H1 (cell line): ENCODE measurements around the gene SCAI. TPM values are rescaled to one million over a fixed set of nuclear protein-coding genes. Genes with fewer than 3 reads are reported as not detected.

Source experiments
- CTCF ChIA-PET: fragments of 300-600 bp; sonication (Branson Sonifier 250); formaldehyde crosslinking; loops from one replicate; lab custom pipeline; 2021; ENCODE audit not compliant: partially characterized antibody; lab: Charles Lee
- POLR2A ChIA-PET: fragments of 300-600 bp; sonication (Branson Sonifier 250); formaldehyde crosslinking; loops from one replicate; lab custom pipeline; 2021; ENCODE audit warnings: inconsistent platforms; ENCODE audit not compliant: partially characterized antibody; lab: Charles Lee
- DNase-seq, 2 experiments: peaks; one replicate each; pipeline versions ENCODE4 v3.0.0 to v3.0.0-alpha.2; 2010 to 2022; ENCODE audit warnings: low spot score in 2 of 2, low read depth in 1 of 2, mixed read lengths in 1 of 2
- FAIRE-seq: peaks from 2 replicates; lab custom pipeline; 2011; peaks lifted over from hg19 to GRCh38; lab: Jason Lieb, UNC
- H2AFZ ChIP-seq: 2 replicates; pipeline ENCODE4 v1.8.1; 2012; ENCODE audit warnings: low read length, inconsistent platforms
- H2AK5ac ChIP-seq: 2 replicates; pipeline ENCODE4 v1.6.1; 2013; ENCODE audit warnings: low read depth, low read length
- H2BK120ac ChIP-seq: replicated peaks from 2 replicates; pipeline ENCODE3; 2013; ENCODE audit warnings: low read depth, low read length, inconsistent platforms
- H2BK12ac ChIP-seq: 2 replicates; pipeline ENCODE4 v1.6.1; 2013; ENCODE audit warnings: low read depth, low read length
- H2BK15ac ChIP-seq: 2 replicates; pipeline ENCODE4 v1.6.1; 2013; ENCODE audit warnings: low read length
- H2BK20ac ChIP-seq: 2 replicates; pipeline ENCODE4 v1.6.1; 2013; ENCODE audit warnings: low read length
- H2BK5ac ChIP-seq: 2 replicates; pipeline ENCODE4 v1.6.1; 2013; ENCODE audit warnings: low read depth, low read length
- H3K14ac ChIP-seq: 2 replicates; pipeline ENCODE4 v1.6.1; 2013; ENCODE audit warnings: inconsistent platforms; ENCODE audit not compliant: insufficient read length
- H3K18ac ChIP-seq: 2 replicates; pipeline ENCODE4 v1.6.1; 2013; ENCODE audit warnings: low read length; ENCODE audit errors: extremely low read depth
- H3K23ac ChIP-seq: 2 replicates; pipeline ENCODE4 v1.6.1; 2013; ENCODE audit warnings: inconsistent platforms; ENCODE audit not compliant: insufficient read length
- H3K23me2 ChIP-seq: 2 replicates; pipeline ENCODE4 v1.6.1; 2013; ENCODE audit warnings: low read depth, low read length
- H3K27ac ChIP-seq: 2 replicates; pipeline ENCODE4 v1.6.1; 2011; ENCODE audit warnings: low read depth, low read length, inconsistent platforms
- H3K27me3 ChIP-seq, 4 experiments: replicated peaks in 1 of 4; 1 replicate in 1 of 4; 2 replicates in 3 of 4; pipeline versions ENCODE4 v1.6.1 to v1.8.1; 2011 to 2013; ENCODE audit warnings: low read length in 3 of 4, mild to moderate bottlenecking in 3 of 4, inconsistent platforms in 2 of 4, mixed read lengths in 2 of 4, moderate library complexity in 1 of 4; ENCODE audit not compliant: control insufficient read depth in 3 of 4, insufficient read depth in 3 of 4; ENCODE audit errors: extremely low read depth in 1 of 4
- H3K36me3 ChIP-seq, 4 experiments: 2 replicates each; pipeline versions ENCODE4 v1.6.1 to v1.8.1; 2011 to 2013; ENCODE audit warnings: mild to moderate bottlenecking in 4 of 4, low read length in 3 of 4, moderate library complexity in 2 of 4, control low read depth in 1 of 4, inconsistent platforms in 1 of 4; ENCODE audit not compliant: insufficient read depth in 4 of 4, control insufficient read depth in 2 of 4
- H3K4ac ChIP-seq: replicated peaks from 2 replicates; pipeline ENCODE3; 2013; ENCODE audit warnings: low read length, low read depth, mixed read lengths, inconsistent platforms; ENCODE audit not compliant: insufficient read length
- H3K4me1 ChIP-seq, 4 experiments: replicated peaks in 1 of 4; 1 replicate in 1 of 4; 2 replicates in 3 of 4; pipeline versions ENCODE4 v1.6.1 to v1.8.1; 2011 to 2013; ENCODE audit warnings: low read length in 3 of 4, inconsistent platforms in 2 of 4, mixed read lengths in 1 of 4; ENCODE audit not compliant: insufficient read depth in 4 of 4, control insufficient read depth in 3 of 4
- H3K4me2 ChIP-seq, 2 experiments: 2 replicates each; pipeline versions ENCODE4 v1.6.1 to v1.8.1; 2011 to 2013; ENCODE audit warnings: low read depth in 2 of 2, low read length in 2 of 2, control low read depth in 1 of 2, inconsistent platforms in 1 of 2, mild to moderate bottlenecking in 1 of 2; ENCODE audit not compliant: insufficient read depth in 1 of 2
- H3K4me3 ChIP-seq, 4 experiments: fragments of 200-600, 300-600 bp in 1 of 4; sonication (generic), shearing (Covaris generic), sonication (Bioruptor Twin) in 1 of 4; 2 replicates each; pipeline versions ENCODE4 v1.5.1 to v1.8.1; 2011 to 2016; ENCODE audit warnings: low read length in 4 of 4, low read depth in 3 of 4, control low read depth in 2 of 4, inconsistent platforms in 2 of 4, mild to moderate bottlenecking in 2 of 4, mixed read lengths in 1 of 4, moderate library complexity in 1 of 4; ENCODE audit not compliant: insufficient read depth in 2 of 4; ENCODE audit errors: extremely low read depth in 1 of 4
- H3K56ac ChIP-seq: replicated peaks from 2 replicates; pipeline ENCODE3; 2013; ENCODE audit warnings: low read depth, mild to moderate bottlenecking, mixed read lengths, low read length, inconsistent platforms; ENCODE audit not compliant: insufficient read length
- H3K79me1 ChIP-seq: 2 replicates; pipeline ENCODE4 v1.6.1; 2013; ENCODE audit warnings: low read depth, low read length, control low read depth
- H3K79me2 ChIP-seq, 2 experiments: 2 replicates each; pipeline versions ENCODE4 v1.6.1 to v1.8.1; 2012 to 2013; ENCODE audit warnings: low read length in 2 of 2, mild to moderate bottlenecking in 2 of 2, inconsistent platforms in 1 of 2; ENCODE audit not compliant: insufficient read depth in 2 of 2, control insufficient read depth in 1 of 2
- H3K9ac ChIP-seq, 4 experiments: replicated peaks in 1 of 4; 1 replicate in 1 of 4; 2 replicates in 3 of 4; pipeline versions ENCODE4 v1.6.1 to v1.8.1; 2011 to 2013; ENCODE audit warnings: low read depth in 3 of 4, low read length in 3 of 4, control low read depth in 2 of 4, mild to moderate bottlenecking in 2 of 4, moderate library complexity in 2 of 4, inconsistent platforms in 1 of 4; ENCODE audit errors: extremely low read depth in 1 of 4
- H3K9me3 ChIP-seq, 2 experiments: 2 replicates each; pipeline versions ENCODE4 v1.6.1 to v1.8.1; 2012 to 2013; ENCODE audit warnings: mild to moderate bottlenecking in 2 of 2, moderate library complexity in 2 of 2, control low read depth in 1 of 2, inconsistent platforms in 1 of 2, low read depth in 1 of 2, low read length in 1 of 2, mixed read lengths in 1 of 2; ENCODE audit not compliant: insufficient read depth in 2 of 2
- H4K20me1 ChIP-seq, 2 experiments: replicated peaks in 1 of 2; 2 replicates each; pipeline versions ENCODE3 to v1.8.1; 2011 to 2013; ENCODE audit warnings: inconsistent platforms in 2 of 2, low read length in 2 of 2, mild to moderate bottlenecking in 1 of 2; ENCODE audit not compliant: insufficient read depth in 2 of 2, control insufficient read depth in 1 of 2
- H4K5ac ChIP-seq: 2 replicates; pipeline ENCODE4 v1.6.1; 2013; ENCODE audit warnings: low read length, low read depth, mixed read lengths, inconsistent platforms; ENCODE audit not compliant: insufficient read length
- H4K8ac ChIP-seq: 2 replicates; pipeline ENCODE4 v1.8.0; 2013; ENCODE audit warnings: mild to moderate bottlenecking, moderate library complexity, low read length, inconsistent platforms; ENCODE audit not compliant: insufficient read depth; ENCODE audit errors: extremely low read depth
- H4K91ac ChIP-seq: replicated peaks from 2 replicates; pipeline ENCODE3; 2013; ENCODE audit warnings: low read length, mixed read lengths, inconsistent platforms; ENCODE audit not compliant: insufficient read length
- CEBPB ChIP-seq: IDR thresholded peaks from 2 replicates; pipeline ENCODE4 v1.6.1; 2012; ENCODE audit warnings: low read depth, low read length
- E2F6 ChIP-seq: IDR thresholded peaks from 2 replicates; pipeline ENCODE4 v1.6.1; 2012; ENCODE audit warnings: inconsistent platforms
- EP300 ChIP-seq, 2 experiments: IDR thresholded peaks; 1 replicate in 1 of 2; 2 replicates in 1 of 2; pipeline ENCODE4 v1.6.1; 2011 to 2012; ENCODE audit warnings: low read depth in 2 of 2, low read length in 2 of 2, mild to moderate bottlenecking in 2 of 2, borderline replicate concordance in 1 of 2, inconsistent platforms in 1 of 2, moderate library complexity in 1 of 2
- TCF12 ChIP-seq: IDR thresholded peaks from 2 replicates; pipeline ENCODE4 v1.6.1; 2011; ENCODE audit warnings: low read depth, mild to moderate bottlenecking, low read length
- ZNF274 ChIP-seq: IDR thresholded peaks from 2 replicates; pipeline ENCODE4 v1.7.0; 2012; ENCODE audit warnings: low read length, borderline replicate concordance; ENCODE audit errors: extremely low read depth
- WGBS, 2 experiments: shearing (Covaris generic) in 1 of 2; methylation state at CpG; one replicate each; pipeline versions ENCODE4 v1.1.6 to v1.1.7; 2013 to 2015; ENCODE audit warnings: low lambda C conversion rate in 2 of 2, mixed read lengths in 2 of 2, inconsistent platforms in 1 of 2, low coverage in 1 of 2, missing lambda C conversion rate in 1 of 2; ENCODE audit not compliant: insufficient replicate concordance in 2 of 2, insufficient coverage in 1 of 2, insufficient read length in 1 of 2; ENCODE audit errors: extremely low coverage in 1 of 2, missing lambda C conversion rate in 1 of 2; 5-methylcytosine and 5-hydroxymethylcytosine counted together
- polyA plus RNA-seq, 7 experiments: library from polyadenylated mRNA; depleted of rRNA in 3 of 7; stranded (reverse) in 5 of 7; unstranded in 2 of 7; fragments of >200 nt in 5 of 7; fragments of 200-250 nt in 2 of 7; gene quantifications; 1 replicate in 5 of 7; 2 replicates in 1 of 7; 4 replicates in 1 of 7; pipeline versions ENCODE4 v1.2.1 to v1.2.3, GENCODE V29; 2011 to 2013; ENCODE audit warnings: missing spikeins in 2 of 7, mixed read lengths in 2 of 7
- total RNA-seq: library from RNA; stranded (reverse); fragmentation: NEBNext Ultra II Directional; extraction: Animal tissue kit (Norgen Biotek cat#: 25700); gene quantifications from 2 replicates; pipeline ENCODE4 v1.2.1, GENCODE V29; 2021
- TF ChIP-seq, protein P1 (sequence below), 3 experiments: IDR thresholded peaks; 1 replicate in 2 of 3; 2 replicates in 1 of 3; pipeline versions ENCODE4 v1.5.1 to v1.6.1; 2011; ENCODE audit warnings: low read length in 3 of 3, mild to moderate bottlenecking in 3 of 3, inconsistent platforms in 2 of 3, low read depth in 1 of 3, moderate library complexity in 1 of 3; ENCODE audit not compliant: insufficient read depth in 1 of 3; ENCODE audit errors: control extremely low read depth in 1 of 3

SCAI gene
- total and polyA plus RNA-seq, 2 of the 8 experiments (the other 6 are each of a cell fraction or from before 2014, with no cell fraction given), result 6.4 to 19.8 TPM

- no peak overlapping the region for H3K23ac ChIP-seq
- no peaks in the 10 kb centered on the region for H3K9me3 ChIP-seq
- H4K91ac ChIP-seq, result no peak overlapping the region
- H3K4me1 ChIP-seq, result peaks cover 0 to 6% (median 4%) of the 10 kb centered on the region in 4 experiments; a peak in 3 of 7 replicates
- H2BK120ac ChIP-seq, result no peak overlapping the region
- no peaks in the 10 kb centered on the region for H3K27me3 ChIP-seq
- H3K4me3 ChIP-seq, result no peak overlapping the region
- DNase-seq (no peak), FAIRE-seq (no peak)
- 76% methylated on average over 3 of the region's 3 CpGs; no CpG with 5 or more reads in 1 of the 2 experiments for WGBS, 2 experiments
- no peak overlapping the region for H3K56ac ChIP-seq
- H3K4me2 ChIP-seq, result no peak overlapping the region
- no peak overlapping the region for H3K4ac ChIP-seq
- no peak overlapping the region for H2BK20ac ChIP-seq
- no peak overlapping the region for H3K18ac ChIP-seq
- no peaks in the 10 kb centered on the region for H4K20me1 ChIP-seq
- H2BK15ac ChIP-seq, result no peak overlapping the region
- H3K79me1 ChIP-seq, result no peaks in the 10 kb centered on the region
- H2BK12ac ChIP-seq, result no peak overlapping the region
- H3K9ac ChIP-seq, result no peak overlapping the region
- H3K36me3 ChIP-seq, result peaks cover 13 to 24% (median 19%) of the 10 kb centered on the region in 4 experiments; a peak in 7 of 8 replicates
- H3K14ac ChIP-seq, result no peak overlapping the region
- H4K5ac ChIP-seq, result no peak overlapping the region
- TF ChIP-seq CEBPB (no peak), EP300 (IDR thresholded peaks at IDR 0.05; ENCODE audit: borderline replicate concordance in 1 of 2, low read depth in 2 of 2, low read length in 2 of 2) (no peak), TCF12 (no peak), E2F6 (no peak), ZNF274 (no peak)
- TF ChIP-seq, protein P1, sequence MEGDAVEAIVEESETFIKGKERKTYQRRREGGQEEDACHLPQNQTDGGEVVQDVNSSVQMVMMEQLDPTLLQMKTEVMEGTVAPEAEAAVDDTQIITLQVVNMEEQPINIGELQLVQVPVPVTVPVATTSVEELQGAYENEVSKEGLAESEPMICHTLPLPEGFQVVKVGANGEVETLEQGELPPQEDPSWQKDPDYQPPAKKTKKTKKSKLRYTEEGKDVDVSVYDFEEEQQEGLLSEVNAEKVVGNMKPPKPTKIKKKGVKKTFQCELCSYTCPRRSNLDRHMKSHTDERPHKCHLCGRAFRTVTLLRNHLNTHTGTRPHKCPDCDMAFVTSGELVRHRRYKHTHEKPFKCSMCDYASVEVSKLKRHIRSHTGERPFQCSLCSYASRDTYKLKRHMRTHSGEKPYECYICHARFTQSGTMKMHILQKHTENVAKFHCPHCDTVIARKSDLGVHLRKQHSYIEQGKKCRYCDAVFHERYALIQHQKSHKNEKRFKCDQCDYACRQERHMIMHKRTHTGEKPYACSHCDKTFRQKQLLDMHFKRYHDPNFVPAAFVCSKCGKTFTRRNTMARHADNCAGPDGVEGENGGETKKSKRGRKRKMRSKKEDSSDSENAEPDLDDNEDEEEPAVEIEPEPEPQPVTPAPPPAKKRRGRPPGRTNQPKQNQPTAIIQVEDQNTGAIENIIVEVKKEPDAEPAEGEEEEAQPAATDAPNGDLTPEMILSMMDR (IDR thresholded peaks at IDR 0.05; ENCODE audit: control extremely low read depth in 1 of 3, insufficient read depth in 1 of 3, low read depth in 1 of 3, low read length in 3 of 3), result no peak
- POLR2A ChIA-PET, result interaction anchor here (0.6 kb wide), 2 partner anchors 8 to 166 kb away, joined by 3 to 4 read pairs; no protein-coding TSS in a partner anchor
- H3K27ac ChIP-seq, result no peak overlapping the region
- H3K79me2 ChIP-seq, result peaks cover 0 to 2% of the 10 kb centered on the region in 2 experiments; a peak in 2 of 4 replicates
- CTCF ChIA-PET, result interaction anchor here (0.5 to 0.7 kb wide), 2 partner anchors 193 to 228 kb away, joined by 3 read pairs; no protein-coding TSS in a partner anchor
- H2BK5ac ChIP-seq, result no peak overlapping the region
- no peak overlapping the region for H4K8ac ChIP-seq
- no peaks in the 10 kb centered on the region; the same call in 1 of the 2 replicates for H3K23me2 ChIP-seq
- H2AK5ac ChIP-seq, result no peak overlapping the region
- H2AFZ ChIP-seq, result no peak overlapping the region
Measured at GRCh38 chr9:125147401-125147951, 4.1 kb upstream of the SCAI start.
